ENCODE data around the gene SCG3. TPM values are rescaled to one million over a fixed set of nuclear protein-coding genes. Genes with fewer than 3 reads are reported as not detected.

The SCG3 gene
- total RNA-seq, 4 donors from 2014 or later = not detected

- H3K4me3 ChIP-seq = no peak overlapping the region
Measured at GRCh38 chr15:51688863-51689262, 7.6 kb downstream of the SCG3 start.

GRCh38 chr15:51692154-51692553 is 10.9 kb downstream of the SCG3 start:
- intact Hi-C loops (cut with DNase I; ENCODE audit: low total_unique reads) (no loop called here), in situ Hi-C loops (cut with MboI; ENCODE audit: low sequenced_read_pairs in 4 of 4) (no loop called here)
- H3K4me1 ChIP-seq = no peaks in the 10 kb centered on the region
- TF ChIP-seq CTCF (IDR thresholded peaks at IDR 0.05 in 4 of 5, conservative IDR thresholded peaks at IDR 0.05 in 1 of 5) (no peak), POLR2A (IDR thresholded peaks at IDR 0.05) (no peak)
- H3K36me3 ChIP-seq = no peaks in the 10 kb centered on the region
- DNase-seq (no peak), ATAC-seq (no peak)
- no peaks in the 10 kb centered on the region for H3K9me3 ChIP-seq
- no peak overlapping the region for H3K4me3 ChIP-seq
- no peak overlapping the region for H3K27ac ChIP-seq
- peaks cover 0 to 2% (median 0%) of the 10 kb centered on the region in 3 donors for H3K27me3 ChIP-seq

More at GRCh38 chr15:51688863-51689262, 7.6 kb downstream of the SCG3 start:
- in situ Hi-C loops (cut with MboI; ENCODE audit: low sequenced_read_pairs in 4 of 4) (no loop called here), intact Hi-C loops (cut with DNase I; ENCODE audit: low total_unique reads) (no loop called here)
- no peak overlapping the region for H3K27ac ChIP-seq
- TF ChIP-seq CTCF (IDR thresholded peaks at IDR 0.05 in 4 of 5, conservative IDR thresholded peaks at IDR 0.05 in 1 of 5) (no peak), POLR2A (IDR thresholded peaks at IDR 0.05) (no peak)
- no peak for DNase-seq
- H3K4me1 ChIP-seq = no peaks in the 10 kb centered on the region
- no peak for ATAC-seq
- H3K27me3 ChIP-seq = peaks cover 0 to 9% (median 4%) of the 10 kb centered on the region in 3 donors
- H3K9me3 ChIP-seq = no peaks in the 10 kb centered on the region
- H3K36me3 ChIP-seq = no peaks in the 10 kb centered on the region

- intact Hi-C loops (cut with DNase I; ENCODE audit: low total_unique reads) (no loop called here), in situ Hi-C loops (cut with MboI; ENCODE audit: low sequenced_read_pairs in 4 of 4) (no loop called here)
- DNase-seq (no peak), ATAC-seq (no peak)
- Histone ChIP-seq H3K4me1 (no peaks in the 10 kb centered on the region), H3K27ac (no peak overlapping the region), H3K27me3 (no peaks in the 10 kb centered on the region), H3K9me3 (no peaks in the 10 kb centered on the region), H3K4me3 (no peak overlapping the region), H3K36me3 (no peaks in the 10 kb centered on the region)
- no peak for TF ChIP-seq POLR2A (IDR thresholded peaks at IDR 0.05)
- no peak for TF ChIP-seq CTCF (IDR thresholded peaks at IDR 0.05 in 4 of 5, conservative IDR thresholded peaks at IDR 0.05 in 1 of 5)
Measured at GRCh38 chr15:51696566-51696965, 15.3 kb downstream of the SCG3 start.

GRCh38 chr15:51697163-51697562 is 15.9 kb downstream of the SCG3 start:
- Histone ChIP-seq H3K27ac (no peak overlapping the region), H3K27me3 (no peaks in the 10 kb centered on the region), H3K9me3 (no peaks in the 10 kb centered on the region), H3K4me3 (no peak overlapping the region), H3K36me3 (no peaks in the 10 kb centered on the region), H3K4me1 (no peaks in the 10 kb centered on the region)
- TF ChIP-seq CTCF (IDR thresholded peaks at IDR 0.05 in 4 of 5, conservative IDR thresholded peaks at IDR 0.05 in 1 of 5) (no peak), POLR2A (IDR thresholded peaks at IDR 0.05) (no peak)
- in situ Hi-C loops (cut with MboI; ENCODE audit: low sequenced_read_pairs in 4 of 4) = no loop called here
- intact Hi-C loops (cut with DNase I; ENCODE audit: low total_unique reads) = no loop called here
- no peak for ATAC-seq
- no peak for DNase-seq

GRCh38 chr15:51699373-51699772 is 18.1 kb downstream of the SCG3 start:
- DNase-seq = no peak
- no peak for TF ChIP-seq POLR2A (IDR thresholded peaks at IDR 0.05)
- TF ChIP-seq CTCF (IDR thresholded peaks at IDR 0.05 in 4 of 5, conservative IDR thresholded peaks at IDR 0.05 in 1 of 5) = no peak
- Histone ChIP-seq H3K27me3 (no peaks in the 10 kb centered on the region), H3K9me3 (no peaks in the 10 kb centered on the region), H3K4me3 (no peak overlapping the region), H3K36me3 (no peaks in the 10 kb centered on the region), H3K27ac (no peak overlapping the region), H3K4me1 (no peaks in the 10 kb centered on the region)
- in situ Hi-C loops (cut with MboI; ENCODE audit: low sequenced_read_pairs in 4 of 4) = no loop called here
- no peak for ATAC-seq
- intact Hi-C loops (cut with DNase I; ENCODE audit: low total_unique reads) = no loop called here

Measured in gastrocnemius medialis (tissue), 4 donors.